Measurements from ENCODE around the gene CRYBA4.
A peak's percentile ranks its signal among the peaks of the same experiment; 100 is the strongest.

CRYBA4 gene

GRCh38 chr22:26650722-26651421 lies 29.1 kb downstream of the CRYBA4 start:
- Histone ChIP-seq H3K9ac (ENCODE audit: low read depth, low read length) (no peak overlapping the region), H3K4me1 (ENCODE audit: insufficient read depth, low read length) (peaks cover 21% of the 10 kb centered on the region), H3K36me3 (ENCODE audit: insufficient read depth, low read length) (no peaks in the 10 kb centered on the region), H3K9me3 (ENCODE audit: control insufficient read depth, insufficient read depth, low read length) (no peaks in the 10 kb centered on the region)

DNA sequence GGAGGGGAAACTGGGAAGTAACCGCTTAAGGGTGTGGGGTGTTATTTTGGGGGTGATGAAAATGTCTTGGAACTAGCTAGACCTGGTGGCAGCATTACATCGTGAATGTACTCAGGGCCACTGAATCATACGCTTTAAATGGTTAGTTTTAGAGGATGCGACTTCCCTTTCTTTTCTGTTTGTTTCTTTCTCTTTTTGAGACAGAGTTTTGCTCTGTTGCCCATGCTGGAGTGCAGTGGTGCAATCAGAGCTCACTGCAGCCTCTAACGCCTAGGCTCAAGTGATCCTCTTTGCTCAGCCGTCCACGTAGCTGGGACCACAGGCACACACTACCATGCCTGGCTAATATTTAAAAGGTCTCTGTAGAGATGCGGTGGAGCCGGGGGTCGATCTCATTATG lies 30.1 kb downstream of the CRYBA4 start:
- Histone ChIP-seq H3K4me1 (ENCODE audit: insufficient read depth, low read length) (peaks cover 11% of the 10 kb centered on the region), H3K9ac (ENCODE audit: low read depth, low read length) (no peak overlapping the region), H3K36me3 (ENCODE audit: insufficient read depth, low read length) (no peaks in the 10 kb centered on the region), H3K9me3 (ENCODE audit: control insufficient read depth, insufficient read depth, low read length) (no peaks in the 10 kb centered on the region)

DNA sequence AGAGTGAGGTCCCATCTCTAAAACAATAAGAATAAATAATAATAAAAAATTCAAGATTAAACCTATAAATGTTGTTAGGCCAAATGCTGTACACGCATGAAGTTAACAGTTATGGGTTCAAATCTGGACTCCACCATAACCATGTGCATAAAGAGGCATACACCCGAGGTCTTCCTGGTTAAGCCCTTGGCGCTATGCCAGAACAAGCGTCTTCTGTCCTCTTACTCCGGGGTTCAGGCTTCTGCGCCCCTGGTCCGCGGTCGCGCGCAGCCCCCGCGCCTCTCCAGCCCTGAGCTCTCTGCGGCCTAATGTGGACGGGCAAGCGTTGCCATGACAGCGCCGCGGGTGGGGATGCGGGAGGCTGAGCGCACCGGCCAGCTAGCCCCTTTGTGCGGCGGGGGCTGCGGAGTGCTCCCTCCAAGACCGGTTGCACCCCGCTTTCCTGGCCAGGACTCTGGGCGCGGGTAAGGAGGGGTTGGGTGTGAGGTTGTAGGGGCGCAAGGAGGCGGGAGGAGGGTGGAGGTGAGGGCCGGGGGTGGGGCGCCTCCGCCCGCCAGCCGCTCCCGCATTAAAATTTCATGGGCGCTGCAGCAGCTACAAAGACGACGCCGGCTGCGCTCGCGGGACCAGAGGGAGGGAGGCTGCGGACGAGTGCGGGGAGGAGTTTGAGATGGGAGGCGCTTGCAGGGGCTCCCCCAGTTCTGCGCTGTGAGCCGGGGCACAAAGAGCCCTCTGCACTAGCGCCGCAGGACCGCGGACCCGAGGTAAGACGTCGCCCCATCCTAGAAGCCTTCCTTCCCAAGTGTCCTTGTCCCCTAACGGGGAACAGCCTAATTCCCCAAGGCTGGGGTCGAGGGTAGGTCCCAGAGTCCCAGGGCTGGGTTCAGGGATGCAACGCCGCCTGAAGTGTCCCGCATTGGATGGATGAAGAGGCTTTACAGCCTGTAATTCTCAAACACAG lies 35.4 kb downstream of the CRYBA4 start, which contains the start of gene MIAT:
MIAT (plus strand) TSS at position 698 of the 961 bp plus-strand sequence.
- H3K36me3 ChIP-seq (ENCODE audit: insufficient read depth, low read length), result no peaks in the 10 kb centered on the region
- peak within 1 kb of the TSS; percentile 48 for H3K9ac ChIP-seq (ENCODE audit: low read depth, low read length)
- H3K9me3 ChIP-seq (ENCODE audit: control insufficient read depth, insufficient read depth, low read length), result no peaks in the 10 kb centered on the region
- H3K4me1 ChIP-seq (ENCODE audit: insufficient read depth, low read length), result peaks cover 17% of the 10 kb centered on the region

DNA sequence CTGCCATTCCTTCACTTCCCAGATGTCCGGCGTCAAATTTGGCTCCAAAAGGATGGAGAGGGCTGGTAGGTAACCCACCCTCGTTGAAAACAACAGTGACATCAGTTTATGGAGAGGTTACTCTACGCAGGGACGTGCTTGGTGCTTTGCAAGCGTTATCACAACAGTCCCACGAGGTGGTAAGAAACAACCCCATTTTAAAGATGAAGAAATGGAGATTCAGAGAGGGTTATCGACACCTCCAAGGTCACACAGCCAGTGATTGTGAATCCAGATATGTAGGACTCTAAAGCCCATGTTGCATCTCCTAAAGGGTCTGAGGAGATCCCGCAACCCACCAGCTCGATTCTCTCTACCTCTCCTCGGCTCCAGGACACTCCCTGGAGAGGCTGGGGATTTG lies 36.4 kb downstream of the CRYBA4 start:
- H3K9ac ChIP-seq (ENCODE audit: low read depth, low read length), result peak overlapping the region; percentile 48; the same call in 1 of the 2 replicates
- H3K36me3 ChIP-seq (ENCODE audit: insufficient read depth, low read length), result no peaks in the 10 kb centered on the region
- H3K9me3 ChIP-seq (ENCODE audit: control insufficient read depth, insufficient read depth, low read length), result no peaks in the 10 kb centered on the region
- H3K4me1 ChIP-seq (ENCODE audit: insufficient read depth, low read length), result peaks cover 17% of the 10 kb centered on the region

GRCh38 chr22:26658671-26659478 lies 37.1 kb downstream of the CRYBA4 start:
- peaks cover 17% of the 10 kb centered on the region for H3K4me1 ChIP-seq (ENCODE audit: insufficient read depth, low read length)
- peak overlapping the region; percentile 48; the same call in 1 of the 2 replicates for H3K9ac ChIP-seq (ENCODE audit: low read depth, low read length)
- no peaks in the 10 kb centered on the region for H3K9me3 ChIP-seq (ENCODE audit: control insufficient read depth, insufficient read depth, low read length)
- H3K36me3 ChIP-seq (ENCODE audit: insufficient read depth, low read length), result no peaks in the 10 kb centered on the region

DNA sequence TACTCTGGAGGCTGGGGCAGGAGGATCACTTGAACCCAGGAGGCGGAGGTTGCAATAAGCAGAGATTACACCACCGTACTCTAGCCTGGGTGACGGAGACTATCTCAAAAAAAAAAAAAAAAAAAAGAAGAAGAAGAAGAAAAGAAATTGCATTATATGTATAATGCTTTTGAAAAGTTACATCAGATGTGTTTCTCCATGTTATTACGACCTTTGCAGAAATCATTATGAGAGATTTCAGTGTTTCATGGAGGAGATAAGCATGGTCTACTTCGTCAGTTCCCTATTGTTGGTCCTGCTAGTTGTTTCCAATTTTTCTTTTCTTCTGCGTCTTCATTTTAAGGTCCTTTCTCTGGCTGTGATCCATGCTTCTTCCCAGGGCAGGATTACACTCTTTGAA lies 38.6 kb downstream of the CRYBA4 start:
- Histone ChIP-seq H3K9ac (ENCODE audit: low read depth, low read length) (no peak overlapping the region), H3K4me1 (ENCODE audit: insufficient read depth, low read length) (peaks cover 19% of the 10 kb centered on the region), H3K9me3 (ENCODE audit: control insufficient read depth, insufficient read depth, low read length) (no peaks in the 10 kb centered on the region), H3K36me3 (ENCODE audit: insufficient read depth, low read length) (no peaks in the 10 kb centered on the region)

DNA sequence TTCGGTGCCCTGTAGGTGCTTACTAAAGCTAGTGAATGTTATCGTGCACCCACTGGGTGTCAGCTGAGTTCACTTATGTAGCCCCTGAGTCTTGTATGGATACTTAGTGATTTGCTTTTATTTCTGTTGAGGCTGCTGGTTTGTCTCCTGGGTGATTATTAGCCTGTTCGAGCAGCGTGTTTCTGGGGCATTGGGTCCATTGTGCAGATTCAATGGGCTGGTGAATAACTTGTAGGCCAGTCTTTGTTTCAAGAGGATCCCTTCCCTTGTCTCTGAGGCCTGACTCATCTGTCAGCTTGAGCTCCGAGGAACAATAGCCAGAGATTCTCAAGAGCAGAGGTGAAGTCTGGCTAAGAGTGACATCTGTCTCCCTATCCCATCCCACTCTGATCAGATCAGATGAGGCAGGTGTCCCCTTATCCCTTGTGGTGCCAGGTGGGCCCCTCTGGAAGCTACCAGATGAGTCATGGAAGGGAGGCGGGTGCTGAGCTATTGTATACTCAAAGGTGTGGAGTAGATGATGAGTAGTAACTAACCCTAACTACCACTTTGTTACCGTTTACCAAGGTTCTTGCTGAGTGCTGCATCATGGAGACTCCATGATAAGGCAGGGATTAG lies 39.3 kb downstream of the CRYBA4 start:
- peaks cover 26% of the 10 kb centered on the region for H3K4me1 ChIP-seq (ENCODE audit: insufficient read depth, low read length)
- 0 out of 2 replicates have a peak overlapping the region, but pooled peaks have one; percentile 14 for H3K9ac ChIP-seq (ENCODE audit: low read depth, low read length)
- no peaks in the 10 kb centered on the region for H3K9me3 ChIP-seq (ENCODE audit: control insufficient read depth, insufficient read depth, low read length)
- H3K36me3 ChIP-seq (ENCODE audit: insufficient read depth, low read length), result no peaks in the 10 kb centered on the region

DNA sequence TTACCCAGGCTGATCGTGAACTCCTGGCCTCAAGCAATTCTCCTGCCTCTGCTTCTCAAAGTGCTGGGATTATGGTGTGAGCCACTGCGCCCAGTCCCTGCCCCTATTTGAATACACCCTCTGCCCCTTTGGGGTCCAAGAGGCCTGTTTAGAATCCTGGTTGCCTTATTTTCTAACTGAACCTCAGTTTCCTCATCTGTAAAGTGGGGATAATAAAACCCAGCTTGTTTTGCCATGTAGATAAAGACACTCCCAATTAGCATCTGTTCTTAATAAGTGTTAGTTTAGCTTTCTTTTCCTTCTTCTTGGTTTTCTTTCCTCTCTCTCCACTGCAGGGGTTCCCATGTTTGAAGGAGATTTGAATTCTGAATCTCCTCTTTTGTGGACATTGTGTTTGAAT lies 40.4 kb downstream of the CRYBA4 start:
- H3K9ac ChIP-seq (ENCODE audit: low read depth, low read length), result no peak overlapping the region
- no peaks in the 10 kb centered on the region for H3K9me3 ChIP-seq (ENCODE audit: control insufficient read depth, insufficient read depth, low read length)
- no peaks in the 10 kb centered on the region for H3K36me3 ChIP-seq (ENCODE audit: insufficient read depth, low read length)
- peaks cover 27% of the 10 kb centered on the region for H3K4me1 ChIP-seq (ENCODE audit: insufficient read depth, low read length)

- H3K9ac ChIP-seq (ENCODE audit: low read depth, low read length), result no peak overlapping the region
- no peaks in the 10 kb centered on the region for H3K36me3 ChIP-seq (ENCODE audit: insufficient read depth, low read length)
- no peaks in the 10 kb centered on the region for H3K9me3 ChIP-seq (ENCODE audit: control insufficient read depth, insufficient read depth, low read length)
- peaks cover 28% of the 10 kb centered on the region for H3K4me1 ChIP-seq (ENCODE audit: insufficient read depth, low read length)
Measured at GRCh38 chr22:26663374-26663923, 41.7 kb downstream of the CRYBA4 start.

DNA sequence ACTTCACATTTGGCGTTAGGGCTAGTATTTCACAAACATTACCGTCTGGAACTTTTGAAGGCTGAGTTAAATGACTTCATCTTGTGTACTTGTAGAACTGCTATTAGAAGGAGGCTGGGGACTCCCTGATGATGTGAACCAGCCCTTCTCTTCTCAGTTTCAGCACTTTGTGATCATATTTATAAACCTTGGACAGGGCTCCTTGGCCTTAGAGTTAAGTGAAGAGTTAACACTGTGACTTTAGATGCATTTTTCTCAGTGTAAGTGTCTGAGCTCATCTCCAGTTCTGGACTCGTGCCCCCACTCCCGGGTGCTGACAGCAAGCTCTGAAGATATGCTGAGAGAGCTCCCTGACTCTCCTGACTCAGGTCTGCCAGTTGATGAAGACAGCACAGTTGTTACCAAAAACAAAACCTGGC lies 44.1 kb downstream of the CRYBA4 start:
- peaks cover 31% of the 10 kb centered on the region for H3K4me1 ChIP-seq (ENCODE audit: insufficient read depth, low read length)
- no peak overlapping the region for H3K9ac ChIP-seq (ENCODE audit: low read depth, low read length)
- no peaks in the 10 kb centered on the region for H3K9me3 ChIP-seq (ENCODE audit: control insufficient read depth, insufficient read depth, low read length)
- no peaks in the 10 kb centered on the region for H3K36me3 ChIP-seq (ENCODE audit: insufficient read depth, low read length)

- Histone ChIP-seq H3K36me3 (ENCODE audit: insufficient read depth, low read length) (no peaks in the 10 kb centered on the region), H3K9me3 (ENCODE audit: control insufficient read depth, insufficient read depth, low read length) (no peaks in the 10 kb centered on the region), H3K9ac (ENCODE audit: low read depth, low read length) (no peak overlapping the region), H3K4me1 (ENCODE audit: insufficient read depth, low read length) (peaks cover 33% of the 10 kb centered on the region)
Measured at GRCh38 chr22:26667140-26667539, 45.4 kb downstream of the CRYBA4 start.

DNA sequence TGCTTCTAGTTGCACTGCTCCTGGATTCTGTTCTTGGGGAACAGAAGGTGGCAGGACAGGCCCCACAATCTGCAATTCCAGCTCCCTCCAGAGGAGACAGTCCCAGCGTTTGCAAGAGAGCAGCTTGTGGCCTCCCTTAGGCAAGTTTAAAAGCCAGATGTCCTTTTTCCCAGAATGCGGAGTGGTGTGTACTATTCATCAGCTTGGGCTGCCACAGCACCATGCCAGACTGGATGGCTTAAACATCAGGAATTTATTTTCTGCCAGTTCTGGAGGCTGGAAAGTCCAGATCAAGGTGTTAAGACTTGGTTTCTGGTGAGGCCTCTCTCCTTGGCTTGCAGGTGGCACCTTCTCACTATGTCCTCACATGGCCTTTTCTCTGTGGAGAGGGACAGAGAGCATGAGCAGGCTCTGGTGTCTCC lies 47.3 kb downstream of the CRYBA4 start:
- no peaks in the 10 kb centered on the region for H3K36me3 ChIP-seq (ENCODE audit: insufficient read depth, low read length)
- no peak overlapping the region for H3K9ac ChIP-seq (ENCODE audit: low read depth, low read length)
- peaks cover 40% of the 10 kb centered on the region for H3K4me1 ChIP-seq (ENCODE audit: insufficient read depth, low read length)
- H3K9me3 ChIP-seq (ENCODE audit: control insufficient read depth, insufficient read depth, low read length), result no peaks in the 10 kb centered on the region

DNA sequence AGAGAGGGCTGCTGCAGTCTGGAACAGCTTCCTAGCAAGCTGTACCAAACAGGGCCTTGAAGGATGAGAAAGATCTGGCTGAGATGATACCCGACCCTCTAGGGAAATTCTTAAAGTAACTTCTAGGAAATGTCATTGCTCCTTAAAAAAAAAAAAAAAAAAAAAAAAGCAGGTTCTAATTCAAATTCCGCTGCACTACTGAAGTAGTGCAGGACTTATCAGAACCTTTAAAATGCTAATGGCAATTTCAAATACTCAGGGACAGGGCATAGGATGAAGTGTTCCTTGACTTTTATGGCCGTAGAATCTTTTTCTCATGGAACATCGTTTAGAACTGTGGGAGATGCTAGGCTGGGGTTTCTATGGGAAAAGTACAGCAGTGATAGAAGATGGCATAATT lies 48.7 kb downstream of the CRYBA4 start:
- Histone ChIP-seq H3K4me1 (ENCODE audit: insufficient read depth, low read length) (peaks cover 37% of the 10 kb centered on the region), H3K9me3 (ENCODE audit: control insufficient read depth, insufficient read depth, low read length) (no peaks in the 10 kb centered on the region), H3K9ac (ENCODE audit: low read depth, low read length) (no peak overlapping the region), H3K36me3 (ENCODE audit: insufficient read depth, low read length) (no peaks in the 10 kb centered on the region)
